ENCODE measurements around the gene FOXC2. TPM values are rescaled to one million over a fixed set of nuclear protein-coding genes. Genes with fewer than 3 reads are reported as not detected.

Gene FOXC2
- total and polyA plus RNA-seq, 2 of the 13 experiments (the other 11 are each of a cell fraction or from before 2014, with no cell fraction given): not detected

- TF ChIP-seq SOX6 (IDR thresholded peaks at IDR 0.05) (no peak), SOX6 (CRISPR knock-in tag; IDR thresholded peaks at IDR 0.05) (no peak), ZNF674 (CRISPR knock-in tag; IDR thresholded peaks at IDR 0.05; ENCODE audit: low read depth) (no peak), PAF1 (CRISPR knock-in tag; IDR thresholded peaks at IDR 0.05) (no peak), E2F2 (CRISPR knock-in tag; IDR thresholded peaks at IDR 0.05; ENCODE audit: borderline replicate concordance) (no peak), JARID2 (CRISPR knock-in tag; IDR thresholded peaks at IDR 0.05; ENCODE audit: insufficient replicate concordance) (peak; percentile 75), ZNF280D (CRISPR knock-in tag; IDR thresholded peaks at IDR 0.05) (no peak), PHF5A (CRISPR knock-in tag; IDR thresholded peaks at IDR 0.05; ENCODE audit: low read depth, unreplicated experiment) (no peak), ZUFSP (CRISPR knock-in tag; IDR thresholded peaks at IDR 0.05; ENCODE audit: borderline replicate concordance) (no peak), ZFP90 (CRISPR knock-in tag; IDR thresholded peaks at IDR 0.05; ENCODE audit: borderline replicate concordance) (peak; percentile 41; the same call in 1 of the 2 replicates), ADNP (CRISPR knock-in tag; IDR thresholded peaks at IDR 0.05) (no peak), ATF2 (CRISPR knock-in tag; IDR thresholded peaks at IDR 0.05) (no peak; the same call in 1 of the 2 replicates), ZNF816 (CRISPR knock-in tag; IDR thresholded peaks at IDR 0.05; ENCODE audit: borderline replicate concordance) (0 out of 2 replicates have a peak, but pooled peaks have one; percentile 64), BCL3 (CRISPR knock-in tag; IDR thresholded peaks at IDR 0.05) (peak; percentile 70; the same call in 1 of the 2 replicates), NCOA2 (CRISPR knock-in tag; IDR thresholded peaks at IDR 0.05) (0 out of 2 replicates have a peak, but pooled peaks have one; percentile 11), HMGXB4 (CRISPR knock-in tag; IDR thresholded peaks at IDR 0.05; ENCODE audit: borderline replicate concordance in 1 of 2, low read depth in 1 of 2) (peak in 1 of 2 experiments; percentile 54; a peak in 2 of 4 replicates)
Measured at GRCh38 chr16:86563469-86564345, 2.9 kb upstream of the FOXC2 start (continued).
